Endothelial cell of umbilical vein (primary cell): ENCODE measurements around the gene CXorf65. TPM values are rescaled to one million over a fixed set of nuclear protein-coding genes. Genes with fewer than 3 reads are reported as not detected.

Experiments used
- BruUV-seq: library from RNA; stranded (reverse); fragments of 400-500 nt; replicated peaks from 2 replicates; lab custom pipeline; 2021; lab: Mats Ljungman, UMichigan
- CTCF ChIA-PET: fragments of 300-600, 350-600 bp; sonication (Branson Sonifier 250); formaldehyde crosslinking; loops from one replicate; lab custom pipeline; 2021; ENCODE audit warnings: antibody characterized with exemption, inconsistent platforms; lab: Charles Lee
- POLR2A ChIA-PET: fragments of 300-600, 350-600 bp; sonication (Branson Sonifier 250); formaldehyde crosslinking; loops from one replicate; lab custom pipeline; 2021; ENCODE audit warnings: antibody characterized with exemption, inconsistent platforms; lab: Charles Lee
- DNase-seq: peaks from one replicate; pipeline ENCODE4 v3.0.0-alpha.2; 2011; ENCODE audit warnings: low read depth, low spot score
- FAIRE-seq: peaks from 2 replicates; lab custom pipeline; 2011; peaks lifted over from hg19 to GRCh38; lab: Jason Lieb, UNC
- H2AFZ ChIP-seq: 2 replicates; pipeline ENCODE4 v1.6.0; 2012; ENCODE audit warnings: low read depth, low read length, control low read depth, inconsistent platforms
- H3K27ac ChIP-seq: 2 replicates; pipeline ENCODE4 v1.5.1; 2011; ENCODE audit warnings: low read depth, mild to moderate bottlenecking, control low read depth, low read length, moderate library complexity; ENCODE audit not compliant: insufficient read depth
- H3K27me3 ChIP-seq, 2 experiments: 2 replicates each; pipeline versions ENCODE4 v1.6.0 to v1.6.1; 2011; ENCODE audit warnings: low read length in 2 of 2, mixed read lengths in 1 of 2; ENCODE audit not compliant: control insufficient read depth in 2 of 2, insufficient read depth in 2 of 2
- H3K36me3 ChIP-seq, 2 experiments: 2 replicates in 1 of 2; 3 replicates in 1 of 2; pipeline ENCODE4 v1.5.1; 2011; ENCODE audit warnings: low read length in 2 of 2, mild to moderate bottlenecking in 1 of 2, moderate library complexity in 1 of 2; ENCODE audit not compliant: control insufficient read depth in 2 of 2, insufficient read depth in 2 of 2; ENCODE audit errors: extremely low read depth in 1 of 2
- H3K4me1 ChIP-seq: 3 replicates; pipeline ENCODE4 v1.5.1; 2011; ENCODE audit warnings: mild to moderate bottlenecking, low read length; ENCODE audit not compliant: control insufficient read depth, insufficient read depth; ENCODE audit errors: extremely low read depth
- H3K4me2 ChIP-seq: 2 replicates; pipeline ENCODE4 v1.6.1; 2011; ENCODE audit warnings: low read length, control low read depth, mixed read lengths; ENCODE audit not compliant: insufficient read depth
- H3K4me3 ChIP-seq, 3 experiments: fragments of 200-600 bp in 1 of 3; sonication (generic), shearing (Covaris generic) in 1 of 3; replicated peaks in 1 of 3; 2 replicates each; pipeline ENCODE4 v1.5.1; 2011 to 2016; ENCODE audit warnings: control low read depth in 3 of 3, low read length in 3 of 3, mild to moderate bottlenecking in 2 of 3, inconsistent platforms in 1 of 3, low read depth in 1 of 3, moderate library complexity in 1 of 3; ENCODE audit not compliant: insufficient read depth in 1 of 3
- H3K79me2 ChIP-seq: 2 replicates; pipeline ENCODE4 v1.6.0; 2012; ENCODE audit warnings: low read length, inconsistent platforms; ENCODE audit not compliant: control insufficient read depth, insufficient read depth
- H3K9ac ChIP-seq: replicated peaks from 2 replicates; pipeline ENCODE3; 2011; ENCODE audit warnings: low read length, control low read depth; ENCODE audit not compliant: insufficient read depth; ENCODE audit errors: extremely low read depth
- H3K9me1 ChIP-seq: replicated peaks from 3 replicates; pipeline ENCODE4 v1.6.0; 2011; ENCODE audit warnings: mild to moderate bottlenecking, low read length; ENCODE audit not compliant: control insufficient read depth, insufficient read depth; ENCODE audit errors: extremely low read depth
- H3K9me3 ChIP-seq: replicated peaks from 2 replicates; pipeline ENCODE4 v1.5.1; 2012; ENCODE audit warnings: low read length, inconsistent platforms; ENCODE audit not compliant: control insufficient read depth, insufficient read depth
- H4K20me1 ChIP-seq: replicated peaks from 2 replicates; pipeline ENCODE3; 2011; ENCODE audit warnings: mild to moderate bottlenecking, low read length; ENCODE audit not compliant: control insufficient read depth, insufficient read depth; ENCODE audit errors: extremely low read depth
- EZH2 ChIP-seq: IDR thresholded peaks from 2 replicates; pipeline ENCODE4 v1.6.1; 2012; ENCODE audit warnings: borderline replicate concordance, low read depth, mild to moderate bottlenecking, moderate library complexity, low read length, inconsistent platforms; ENCODE audit not compliant: severe bottlenecking
- FOS ChIP-seq: IDR thresholded peaks from 2 replicates; pipeline ENCODE4 v1.6.1; 2011; ENCODE audit warnings: mild to moderate bottlenecking, low read length, moderate library complexity, borderline replicate concordance; ENCODE audit not compliant: insufficient read depth
- GATA2 ChIP-seq: IDR thresholded peaks from 2 replicates; pipeline ENCODE4 v1.7.0; 2011; ENCODE audit warnings: low read depth, mild to moderate bottlenecking, moderate library complexity, mixed read lengths, low read length; ENCODE audit not compliant: insufficient read length, insufficient read depth
- JUN ChIP-seq: IDR thresholded peaks from 2 replicates; pipeline ENCODE4 v1.6.1; 2011; ENCODE audit warnings: borderline replicate concordance, low read depth; ENCODE audit not compliant: insufficient read length, insufficient read depth
- MAX ChIP-seq: IDR thresholded peaks from 2 replicates; pipeline ENCODE4 v1.6.1; 2011; ENCODE audit not compliant: insufficient read depth, insufficient read length
- MYC ChIP-seq: IDR thresholded peaks from one replicate; pipeline ENCODE4 v1.6.1; 2011; ENCODE audit warnings: mild to moderate bottlenecking, low read depth, low read length
- POLR2A ChIP-seq: IDR thresholded peaks from 2 replicates; pipeline ENCODE4 v1.6.1; 2012; ENCODE audit warnings: low read depth, mild to moderate bottlenecking, control low read depth, low read length
- POLR2AphosphoS5 ChIP-seq: IDR thresholded peaks from 2 replicates; pipeline ENCODE4 v1.6.1; 2012; ENCODE audit warnings: low read depth, mild to moderate bottlenecking, control low read depth, low read length, moderate library complexity; ENCODE audit not compliant: insufficient read depth
- dilution Hi-C: fragments of 300-500 bp; cut with MboI; formaldehyde crosslinking; loops from one replicate; pipeline ENCODE4 v1.15.0; 2019; ENCODE audit warnings: low sequenced_read_pairs; ENCODE audit not compliant: extremely low pct_ligation_motif_present
- intact Hi-C: fragments of 100-400 bp; cut with micrococcal nuclease; formaldehyde crosslinking; loops from one replicate; pipeline ENCODE4 v1.10.0; 2022
- polyA plus RNA-seq, 4 experiments: library from polyadenylated mRNA; depleted of rRNA in 3 of 4; stranded (reverse) in 3 of 4; unstranded in 1 of 4; fragments of >200 nt; gene quantifications; 2 replicates each; pipeline versions ENCODE4 v1.2.1 to v1.2.3, GENCODE V29; 2011 to 2012; ENCODE audit warnings: missing spikeins in 1 of 4
- total RNA-seq: library from RNA; stranded (reverse); gene quantifications from 2 replicates; pipeline ENCODE4 v1.2.3, GENCODE V29; 2021
- TF ChIP-seq, protein P1 (sequence below), 2 donors: IDR thresholded peaks; 1 replicate in 1 of 2; 2 replicates in 1 of 2; pipeline ENCODE4 v1.5.1; 2011; ENCODE audit warnings: low read length in 2 of 2, mild to moderate bottlenecking in 2 of 2, moderate library complexity in 2 of 2, control low read depth in 1 of 2, inconsistent platforms in 1 of 2, low read depth in 1 of 2; ENCODE audit not compliant: insufficient read depth in 1 of 2; ENCODE audit errors: extremely low read depth in 1 of 2

Gene CXorf65
- total and polyA plus RNA-seq, 2 donors (not counting 3 experiments of a cell fraction or from before 2014, with no cell fraction given), result not detected

- FAIRE-seq (no peak), DNase-seq (no peak)
- Histone ChIP-seq H3K36me3 (no peaks in the 10 kb centered on the region), H4K20me1 (no peaks in the 10 kb centered on the region), H3K9me1 (no peaks in the 10 kb centered on the region), H3K79me2 (no peaks in the 10 kb centered on the region), H2AFZ (peak overlapping the region; percentile 41), H3K9ac (no peak overlapping the region), H3K27me3 (no peaks in the 10 kb centered on the region), H3K9me3 (no peaks in the 10 kb centered on the region), H3K4me1 (no peaks in the 10 kb centered on the region), H3K4me2 (no peak overlapping the region), H3K4me3 (no peak overlapping the region), H3K27ac (no peak overlapping the region)
- dilution Hi-C loops, result no loop called here
- CTCF ChIA-PET, result interaction anchor here (0.7 to 1.2 kb wide), 3 partner anchors 9 to 26 kb away, joined by 3 read pairs; no protein-coding TSS in a partner anchor
- no TSS peak for BruUV-seq
- intact Hi-C loops, result no loop called here
- TF ChIP-seq MYC (no peak), GATA2 (peak; percentile 18)
- POLR2A ChIA-PET, result no interaction called here
These were observed 3.2 kb downstream of the CXorf65 start for GRCh38 chrX:71103110-71103983.

DNA sequence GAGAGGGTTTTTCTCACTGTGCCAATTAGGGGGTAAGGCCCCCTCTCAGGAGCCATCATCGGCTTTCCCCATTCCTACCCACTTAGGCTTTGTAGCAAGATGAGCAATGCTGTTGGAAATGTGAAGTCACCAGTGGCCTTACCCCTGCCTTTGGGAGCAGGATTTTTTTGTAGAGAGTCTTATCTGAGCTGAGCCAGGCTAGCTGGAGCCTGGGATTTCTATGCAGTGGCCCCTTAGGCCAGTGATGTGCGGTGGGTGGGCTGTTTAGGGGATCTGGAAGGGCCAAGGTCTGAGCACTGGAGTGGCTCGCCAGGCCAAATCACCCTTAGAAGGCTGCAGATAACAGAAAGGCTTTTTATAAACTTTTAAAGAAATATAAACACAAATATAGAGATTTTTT lies 4.2 kb downstream of the CXorf65 start:
- no peaks in the 10 kb centered on the region for H3K36me3 ChIP-seq
- H3K9ac ChIP-seq, result no peak overlapping the region
- BruUV-seq, result no TSS peak
- H3K4me2 ChIP-seq, result no peak overlapping the region
- dilution Hi-C loops (no loop called here), intact Hi-C loops (no loop called here)
- TF ChIP-seq FOS (no peak), EZH2 (no peak), POLR2AphosphoS5 (no peak), JUN (no peak), MAX (no peak), GATA2 (no peak), POLR2A (no peak), MYC (no peak)
- TF ChIP-seq, protein P1, sequence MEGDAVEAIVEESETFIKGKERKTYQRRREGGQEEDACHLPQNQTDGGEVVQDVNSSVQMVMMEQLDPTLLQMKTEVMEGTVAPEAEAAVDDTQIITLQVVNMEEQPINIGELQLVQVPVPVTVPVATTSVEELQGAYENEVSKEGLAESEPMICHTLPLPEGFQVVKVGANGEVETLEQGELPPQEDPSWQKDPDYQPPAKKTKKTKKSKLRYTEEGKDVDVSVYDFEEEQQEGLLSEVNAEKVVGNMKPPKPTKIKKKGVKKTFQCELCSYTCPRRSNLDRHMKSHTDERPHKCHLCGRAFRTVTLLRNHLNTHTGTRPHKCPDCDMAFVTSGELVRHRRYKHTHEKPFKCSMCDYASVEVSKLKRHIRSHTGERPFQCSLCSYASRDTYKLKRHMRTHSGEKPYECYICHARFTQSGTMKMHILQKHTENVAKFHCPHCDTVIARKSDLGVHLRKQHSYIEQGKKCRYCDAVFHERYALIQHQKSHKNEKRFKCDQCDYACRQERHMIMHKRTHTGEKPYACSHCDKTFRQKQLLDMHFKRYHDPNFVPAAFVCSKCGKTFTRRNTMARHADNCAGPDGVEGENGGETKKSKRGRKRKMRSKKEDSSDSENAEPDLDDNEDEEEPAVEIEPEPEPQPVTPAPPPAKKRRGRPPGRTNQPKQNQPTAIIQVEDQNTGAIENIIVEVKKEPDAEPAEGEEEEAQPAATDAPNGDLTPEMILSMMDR (IDR thresholded peaks at IDR 0.05; ENCODE audit: extremely low read depth in 1 of 2, insufficient read depth in 1 of 2, low read depth in 1 of 2, low read length in 2 of 2), result no peak
- no peak overlapping the region for H2AFZ ChIP-seq
- no peaks in the 10 kb centered on the region for H3K9me1 ChIP-seq
- H3K4me3 ChIP-seq, result no peak overlapping the region
- no peak overlapping the region for H3K27ac ChIP-seq
- H3K79me2 ChIP-seq, result no peaks in the 10 kb centered on the region
- FAIRE-seq, result no peak
- H3K9me3 ChIP-seq, result no peaks in the 10 kb centered on the region
- no peaks in the 10 kb centered on the region for H4K20me1 ChIP-seq
- POLR2A ChIA-PET, result no interaction called here
- no peaks in the 10 kb centered on the region for H3K27me3 ChIP-seq
- no peaks in the 10 kb centered on the region for H3K4me1 ChIP-seq
- no peak for DNase-seq
- CTCF ChIA-PET, result interaction anchor here (1.1 to 1.2 kb wide), 2 partner anchors 10 to 27 kb away, joined by 3 read pairs; no protein-coding TSS in a partner anchor
